GM19452 (cell line): ENCODE measurements around the gene IL4R.
"Not testable (repeated sequence)": the region's sequence is repeated elsewhere in the genome, so short reads cannot be mapped to it uniquely, and the experiment has no call there.

Experiments used
- ATAC-seq: cut with Tn5 transposase; IDR thresholded peaks from one replicate; pipeline ENCODE4 v1.9.1; 2021; ENCODE audit not compliant: unreplicated experiment

IL4R gene

DNA sequence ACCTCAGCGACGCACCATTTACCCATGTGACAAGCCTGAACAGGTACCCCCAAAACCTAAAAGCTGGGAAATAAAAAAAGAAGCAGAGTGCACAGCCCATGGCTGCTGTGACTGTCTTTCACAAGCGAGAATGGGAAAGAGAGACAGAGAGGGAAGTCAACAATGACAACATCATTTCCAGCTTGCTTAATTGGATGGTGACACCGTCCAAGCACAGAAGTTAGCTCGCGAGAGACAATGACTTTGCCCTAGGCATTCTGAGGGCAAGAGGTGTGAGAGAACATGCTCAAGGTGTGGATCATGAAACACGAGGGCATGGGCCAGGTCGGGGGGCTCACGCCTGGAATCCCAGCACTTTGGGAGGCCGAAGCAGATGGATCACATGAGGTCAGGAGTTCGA, 25.9 kb upstream of the IL4R start:
- no peak for ATAC-seq

DNA sequence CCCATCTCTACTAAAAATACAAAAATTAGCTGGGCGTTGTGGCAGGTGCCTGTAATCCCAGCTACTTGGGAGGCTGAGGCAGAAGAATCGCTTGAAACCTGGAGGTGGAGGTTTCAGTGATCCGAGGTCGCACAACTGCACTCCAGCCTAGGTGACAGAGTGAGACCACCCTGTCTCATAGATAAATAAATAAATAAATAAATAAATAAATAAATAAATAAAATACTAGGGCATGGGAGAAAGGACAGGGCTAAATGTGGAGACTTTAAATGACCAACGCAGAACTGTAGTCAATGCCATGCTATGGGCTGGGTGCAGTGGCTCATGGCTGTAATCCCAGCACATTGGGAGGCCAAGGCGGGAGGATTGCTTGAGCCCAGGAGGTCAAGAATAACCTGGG, 25.5 kb upstream of the IL4R start:
- ATAC-seq = not testable (repeated sequence)

DNA sequence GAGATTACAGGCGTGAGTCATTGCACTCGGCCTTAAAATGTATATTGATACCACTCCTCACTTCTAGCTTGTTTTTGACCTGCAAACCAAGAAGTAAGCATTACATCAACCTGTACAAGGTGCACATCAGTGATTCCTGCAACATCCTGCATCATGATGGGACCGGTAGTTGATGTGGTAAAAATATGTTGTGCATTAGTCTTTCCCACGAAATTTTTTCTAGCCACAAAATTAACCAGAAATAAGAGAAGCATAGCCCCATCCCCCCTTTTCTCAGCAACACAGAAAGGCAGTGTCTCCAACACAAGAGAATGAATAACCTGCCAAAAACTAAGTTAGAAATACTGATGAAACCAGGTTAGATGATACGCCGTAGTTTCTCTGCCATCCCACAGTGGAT, 24.1 kb upstream of the IL4R start:
- no peak for ATAC-seq

DNA sequence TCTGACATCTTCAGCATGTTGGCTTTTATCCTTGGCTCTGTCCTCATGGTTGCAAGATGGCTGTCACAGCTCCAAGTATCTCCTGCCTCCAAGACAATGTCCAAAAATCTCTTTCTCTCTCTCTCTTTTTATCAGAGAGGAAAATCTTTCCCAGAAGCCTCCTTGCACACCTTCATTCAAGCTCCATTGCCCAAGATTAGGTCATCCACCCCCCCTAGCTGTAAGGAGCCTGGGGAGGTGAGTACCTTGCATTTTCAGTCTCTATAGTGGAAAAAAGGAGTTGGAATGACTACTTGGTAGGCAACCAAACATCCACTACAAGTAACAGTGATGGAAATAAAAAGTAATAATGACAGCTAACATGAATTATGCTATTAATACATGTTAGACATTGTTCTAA, 23.2 kb upstream of the IL4R start:
- ATAC-seq = no peak

DNA sequence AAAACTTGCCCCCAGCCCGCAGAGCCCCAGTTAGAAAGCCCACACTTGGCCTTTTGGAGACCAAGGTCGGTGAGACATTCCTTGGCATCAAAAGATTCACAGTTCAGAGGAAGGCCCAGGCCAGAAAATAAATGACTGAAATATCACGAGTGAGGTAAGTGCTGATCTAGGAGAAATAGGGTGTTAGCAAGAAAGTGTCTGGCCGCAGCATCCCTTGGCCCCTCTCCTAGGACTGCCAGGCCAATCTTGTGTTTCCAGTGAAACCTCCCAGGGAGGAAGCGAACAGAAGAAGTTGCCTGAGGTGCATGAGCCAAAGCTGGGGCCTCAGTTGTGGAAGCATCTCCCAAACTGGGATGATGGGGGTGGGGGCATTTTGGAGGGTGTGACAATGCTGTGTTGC, 22.7 kb upstream of the IL4R start:
- ATAC-seq = no peak

DNA sequence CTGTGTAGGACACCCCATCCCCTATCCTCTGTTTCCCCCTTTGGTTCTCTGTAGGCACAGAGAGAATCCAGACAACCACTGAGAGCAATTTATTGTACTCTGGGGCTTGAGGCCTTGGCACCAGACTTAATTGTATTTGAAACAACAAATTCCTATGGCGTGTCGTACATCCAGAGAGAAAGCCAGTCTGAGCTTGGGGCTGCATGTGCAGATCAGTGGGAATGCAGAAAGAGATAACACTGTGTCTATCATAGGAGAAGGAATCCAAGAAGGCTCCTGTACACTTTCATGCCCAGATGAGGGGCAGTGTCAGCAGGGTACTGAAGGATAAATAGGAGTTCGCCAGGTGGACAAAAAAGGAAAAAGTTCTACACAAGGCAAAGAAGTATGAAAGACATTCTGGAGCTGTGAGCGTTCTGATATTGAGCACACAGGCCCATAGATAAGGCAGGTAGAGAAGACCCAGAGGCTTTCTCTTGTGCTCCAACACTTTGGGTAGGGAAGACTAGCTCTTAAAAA, 22.0 kb upstream of the IL4R start:
- ATAC-seq = no peak

DNA sequence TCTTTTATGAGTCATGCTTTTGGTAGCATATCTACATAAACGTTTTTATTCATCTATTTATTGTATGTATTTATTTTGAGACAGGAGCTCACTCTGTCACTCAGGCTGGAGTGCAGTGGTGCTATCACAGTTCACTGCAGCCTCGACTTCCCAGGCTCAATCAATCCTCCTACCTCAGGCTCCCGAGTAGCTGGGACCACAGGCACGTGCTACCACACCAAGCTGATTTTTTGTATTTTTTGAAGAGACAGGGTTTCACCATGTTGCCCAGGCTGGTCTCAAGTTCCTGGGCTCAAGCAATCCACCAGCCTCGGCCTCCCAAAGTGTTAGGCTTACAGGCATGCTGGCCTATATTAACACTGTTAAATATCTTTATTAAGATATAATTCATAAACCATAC, 20.4 kb upstream of the IL4R start:
- ATAC-seq = no peak

DNA sequence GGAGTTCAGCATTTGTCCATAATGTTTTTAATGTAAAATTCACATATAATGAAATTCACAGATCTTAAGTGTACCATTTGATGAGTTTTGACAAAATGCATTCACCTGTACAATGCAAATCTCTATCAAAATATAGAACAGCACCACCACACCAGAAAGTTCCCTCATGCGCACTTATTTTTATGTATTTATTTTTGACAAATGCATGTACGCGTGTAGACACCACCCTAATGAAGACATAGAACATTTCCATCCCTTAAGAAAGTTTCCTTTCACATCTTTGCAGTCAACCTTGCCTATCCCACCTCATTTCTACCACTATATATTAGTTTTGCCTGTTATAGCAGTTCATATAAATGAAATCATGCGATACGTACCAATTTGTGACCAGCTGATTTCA, 15.6 kb upstream of the IL4R start:
- no peak for ATAC-seq

DNA sequence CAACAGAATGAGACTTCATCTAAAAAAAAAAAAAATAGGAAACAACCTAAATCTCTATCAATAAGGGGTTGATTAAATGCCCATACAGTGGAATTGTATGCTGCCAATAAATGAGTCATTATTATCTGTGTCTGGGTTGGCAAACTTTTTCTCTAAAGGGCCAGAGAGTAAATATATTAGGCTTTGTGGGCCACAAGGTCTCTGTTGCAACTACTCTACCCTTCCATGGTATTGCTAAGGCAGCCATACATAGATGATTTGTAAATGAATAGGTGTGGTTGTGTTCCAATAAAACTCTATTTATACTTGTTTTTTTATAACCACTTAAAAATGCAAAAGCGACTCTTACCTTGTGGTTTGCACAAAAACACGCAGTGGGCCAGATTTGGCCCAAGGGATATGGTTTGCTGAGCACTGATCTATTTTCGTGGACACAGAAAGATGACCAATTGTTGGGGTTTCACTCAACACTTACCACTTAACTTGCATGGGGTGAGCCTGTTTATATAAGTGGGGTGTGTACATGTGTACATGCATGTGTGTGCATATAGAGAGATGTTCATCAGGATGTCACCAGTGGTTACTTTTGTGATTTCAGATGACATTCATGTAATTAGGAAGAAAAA, 12.4 kb upstream of the IL4R start:
- peak; percentile 65 for ATAC-seq

DNA sequence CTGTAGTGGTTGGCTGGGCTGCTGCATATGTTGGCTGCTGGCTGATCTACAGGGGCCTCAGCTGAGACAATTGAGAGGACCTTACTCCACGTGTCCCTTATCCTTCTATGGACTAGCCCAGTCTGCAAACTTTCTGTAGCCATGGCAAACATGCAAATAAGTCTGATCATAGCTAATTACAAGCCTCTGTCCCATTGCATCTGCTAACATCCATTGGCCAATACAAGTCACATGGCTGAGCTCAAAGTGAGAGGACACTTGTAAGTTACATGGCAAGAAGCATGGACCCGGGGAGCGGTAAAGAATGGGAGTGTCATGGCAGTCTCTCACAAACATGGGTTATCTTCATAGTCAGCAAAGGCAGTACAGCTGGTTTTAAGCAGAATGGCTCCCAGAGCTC, 11.6 kb upstream of the IL4R start:
- ATAC-seq = no peak

DNA sequence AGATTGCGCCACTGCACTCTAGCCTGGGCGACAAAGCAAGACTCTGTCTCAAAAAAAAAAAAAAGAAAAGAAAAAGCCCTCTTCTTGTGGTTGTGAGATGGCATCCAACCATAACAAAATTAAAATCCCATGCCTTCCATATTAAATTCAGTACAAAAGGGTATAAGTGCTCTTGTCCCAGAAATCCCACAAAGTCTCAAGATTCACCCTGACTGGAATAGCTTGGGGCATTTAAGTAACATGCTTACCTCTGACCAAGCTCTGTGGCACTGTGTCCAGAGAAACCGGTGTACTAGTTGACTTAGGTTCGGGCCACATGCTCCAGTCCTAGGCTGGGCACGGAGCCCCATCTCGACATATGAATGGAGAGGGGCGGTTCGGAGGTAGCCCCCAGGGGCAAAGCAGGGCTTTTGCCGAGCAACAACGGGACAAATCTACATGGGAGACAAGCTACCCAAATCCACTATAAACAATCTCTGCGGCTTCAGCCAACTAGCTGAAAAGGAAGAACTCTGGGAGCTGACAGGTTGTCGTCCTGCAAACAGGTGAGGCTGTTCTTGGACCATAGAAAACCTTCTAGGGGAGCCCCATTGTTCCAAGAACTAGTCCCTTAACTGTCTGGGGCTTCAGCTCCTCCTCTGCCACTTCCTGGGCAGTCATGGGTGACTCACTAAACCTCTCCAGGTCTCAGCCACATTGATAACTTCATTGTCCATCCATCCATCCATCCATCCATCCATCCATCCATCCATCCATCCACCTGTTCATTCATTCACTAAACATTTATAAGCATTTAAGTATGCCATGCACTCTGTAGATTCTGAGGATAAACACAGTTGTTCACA, 10.3 kb upstream of the IL4R start:
- ATAC-seq = no peak

DNA sequence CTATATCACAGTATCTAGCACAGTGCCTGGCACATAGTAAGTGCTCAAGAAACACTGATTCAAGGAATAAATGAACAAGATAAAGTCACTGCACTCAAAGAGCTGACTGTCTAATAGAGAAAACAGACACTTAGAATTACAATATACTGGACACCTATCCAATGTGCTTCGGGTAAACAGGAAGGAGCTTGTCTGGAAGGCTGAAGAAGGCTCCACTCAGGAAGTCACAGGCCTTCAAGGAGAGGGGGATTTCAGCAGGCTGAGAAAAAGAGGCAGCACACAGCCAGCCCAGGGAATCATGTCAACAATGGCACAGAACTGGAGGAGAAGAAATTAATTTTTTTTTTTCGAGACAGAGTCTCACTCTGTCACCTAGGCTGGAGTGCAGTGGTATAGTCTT, 9.7 kb upstream of the IL4R start:
- no peak for ATAC-seq

DNA sequence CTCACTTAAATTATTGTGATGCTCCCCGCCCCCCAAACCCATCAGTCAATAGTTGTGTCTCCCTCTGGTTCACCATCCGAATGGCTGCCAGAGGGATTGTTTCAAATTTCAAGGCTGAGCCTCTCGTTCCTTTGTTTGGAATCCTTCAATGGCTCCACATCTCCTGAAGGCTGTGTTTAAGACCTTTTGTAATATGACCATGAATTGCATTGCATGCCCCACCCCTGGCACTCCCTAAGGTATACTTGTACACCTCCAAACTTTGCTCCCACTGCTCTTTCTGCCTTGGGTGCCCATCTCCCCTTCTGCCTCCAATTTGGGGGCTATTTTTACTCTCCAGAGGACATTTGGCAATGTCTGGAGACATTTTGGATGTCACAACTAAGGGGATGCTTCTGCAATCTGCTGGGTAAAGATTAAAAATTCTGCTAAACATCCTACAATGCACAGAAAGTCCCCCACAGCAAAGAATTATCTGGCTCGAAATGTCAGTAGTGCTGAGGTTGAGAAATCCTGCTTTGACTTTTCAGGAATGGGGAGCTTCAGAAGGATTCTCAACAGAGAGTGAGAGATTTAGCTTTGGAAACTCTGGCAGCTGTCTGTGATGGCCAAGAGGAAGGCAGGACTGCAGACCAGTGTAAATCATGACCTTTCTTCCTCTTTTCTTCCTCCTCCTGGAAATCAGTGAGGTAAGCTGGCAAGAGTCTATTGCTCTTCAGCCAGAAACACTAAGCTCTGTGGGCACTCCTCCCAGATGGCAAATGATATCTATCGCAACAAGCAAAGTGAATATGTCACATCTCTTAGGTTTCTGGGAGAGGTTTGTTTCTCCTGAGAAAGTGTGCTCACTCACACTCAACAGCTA, 8.7 kb upstream of the IL4R start:
- no peak for ATAC-seq

DNA sequence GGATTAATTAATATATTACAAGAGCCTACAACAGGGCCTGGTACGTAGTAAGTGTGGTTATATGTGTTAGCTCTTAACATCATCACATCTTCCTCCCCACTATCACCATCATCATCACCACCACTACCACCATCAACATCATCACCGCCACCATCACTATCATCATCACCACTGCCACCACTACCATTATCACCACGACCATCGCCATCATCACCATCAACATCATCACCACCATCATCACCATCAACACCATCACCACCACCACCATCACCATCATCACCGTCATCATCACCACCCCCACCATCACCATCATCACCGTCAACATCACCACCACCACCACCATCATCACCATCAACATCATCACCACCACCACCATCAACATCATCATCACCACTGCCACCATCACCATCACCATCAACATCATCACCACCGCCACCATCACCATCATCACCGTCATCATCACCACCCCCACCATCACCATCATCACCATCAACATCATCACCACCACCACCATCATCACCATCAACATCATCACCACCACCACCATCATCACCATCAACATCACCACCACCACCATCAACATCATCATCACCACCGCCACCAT, 7.8 kb upstream of the IL4R start:
- ATAC-seq = no peak

DNA sequence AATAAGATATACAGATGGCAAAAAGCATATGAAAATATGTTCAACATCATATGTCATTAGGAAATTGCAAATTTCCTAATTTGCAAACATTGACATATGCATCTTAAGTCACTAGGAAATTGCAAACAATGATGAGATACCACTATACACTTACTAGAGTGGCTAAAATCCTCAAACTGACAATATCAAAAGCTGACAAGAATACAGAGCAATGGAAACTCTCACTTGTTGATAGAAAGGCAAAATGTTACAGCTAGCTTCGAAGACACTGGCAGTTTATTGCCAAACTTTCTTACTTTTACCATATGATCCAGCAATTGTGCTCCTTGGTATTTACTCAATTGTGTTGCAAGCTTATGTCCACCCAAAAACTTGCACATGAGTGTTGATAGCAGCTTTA, 5.0 kb upstream of the IL4R start:
- ATAC-seq = no peak

DNA sequence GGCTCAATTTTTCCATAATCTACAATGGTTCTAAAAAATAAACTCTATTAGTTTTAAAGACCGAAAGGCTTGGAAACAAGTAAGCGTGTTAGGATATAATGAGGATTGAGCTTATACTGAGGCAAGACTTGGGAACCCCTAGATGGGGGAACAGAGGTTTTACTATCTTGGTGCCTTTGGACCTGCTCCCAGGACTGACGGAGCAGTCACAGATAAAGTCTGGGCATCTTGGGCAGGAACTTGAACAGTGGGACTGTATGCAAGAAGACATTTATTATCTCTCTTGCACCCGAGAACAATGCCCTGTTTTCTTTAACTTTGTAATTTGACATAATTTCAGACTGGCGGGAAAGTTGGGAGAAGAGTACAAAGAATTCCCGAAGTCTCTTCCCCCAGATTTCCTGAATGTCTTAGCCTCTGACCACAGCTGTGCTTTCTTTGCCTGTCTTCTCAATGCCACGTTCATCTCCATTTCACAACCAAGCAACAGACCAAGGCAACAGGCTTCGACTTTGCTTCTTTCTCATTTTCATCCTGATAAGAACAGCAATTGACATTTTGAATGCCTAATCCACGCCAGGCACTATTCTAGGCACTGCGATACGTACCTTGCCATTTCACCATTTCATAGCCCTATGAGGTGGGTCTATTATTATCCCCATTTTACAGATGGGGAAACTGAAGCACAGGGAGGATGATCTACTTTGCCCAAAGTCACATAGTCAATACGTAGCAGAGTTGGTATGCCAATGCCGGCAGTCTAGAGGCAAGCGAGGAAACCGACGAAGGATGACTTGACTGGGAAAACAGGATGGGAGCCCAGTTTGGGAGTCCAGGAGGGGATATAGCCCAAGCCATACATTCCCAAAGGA, 3.0 kb upstream of the IL4R start:
- ATAC-seq = no peak

DNA sequence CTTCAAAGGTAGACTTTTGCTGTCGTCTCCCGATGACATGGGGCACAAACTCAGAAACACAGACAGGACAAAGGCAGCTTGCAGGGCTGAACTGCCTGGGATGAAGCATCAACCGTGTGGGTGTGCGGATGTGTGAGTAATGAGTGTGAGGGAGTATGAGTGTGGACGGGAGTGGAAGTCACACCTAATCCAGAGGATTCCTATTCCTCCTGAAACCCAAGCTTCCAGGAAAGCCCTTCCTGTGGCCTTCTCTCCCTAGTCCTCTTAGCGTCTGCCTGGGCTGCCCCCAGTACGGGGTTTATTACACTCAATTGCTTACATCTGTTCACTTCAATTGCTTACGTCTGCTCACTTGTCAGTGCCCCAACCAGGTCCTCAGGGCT, 2.3 kb upstream of the IL4R start:
- no peak for ATAC-seq

DNA sequence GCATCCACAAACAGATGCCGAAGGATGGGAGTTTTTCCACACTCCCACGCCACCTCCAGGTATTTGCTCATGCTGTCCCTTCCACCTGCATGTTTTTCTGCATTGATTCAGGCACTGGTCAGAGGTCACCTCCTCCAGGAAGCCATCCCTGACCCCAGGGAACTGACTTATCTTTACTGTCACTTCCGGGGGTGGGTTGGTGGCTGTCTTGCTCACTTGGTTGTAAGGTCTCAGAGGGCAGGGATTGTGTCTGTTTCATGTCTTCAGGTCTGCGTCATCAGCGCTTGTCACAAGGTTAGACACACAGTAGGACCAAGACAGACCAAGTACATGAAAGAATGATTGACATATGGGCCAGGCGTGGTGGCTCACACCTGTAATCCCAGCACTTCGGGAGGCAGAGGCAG, 1.9 kb upstream of the IL4R start:
- no peak for ATAC-seq

DNA sequence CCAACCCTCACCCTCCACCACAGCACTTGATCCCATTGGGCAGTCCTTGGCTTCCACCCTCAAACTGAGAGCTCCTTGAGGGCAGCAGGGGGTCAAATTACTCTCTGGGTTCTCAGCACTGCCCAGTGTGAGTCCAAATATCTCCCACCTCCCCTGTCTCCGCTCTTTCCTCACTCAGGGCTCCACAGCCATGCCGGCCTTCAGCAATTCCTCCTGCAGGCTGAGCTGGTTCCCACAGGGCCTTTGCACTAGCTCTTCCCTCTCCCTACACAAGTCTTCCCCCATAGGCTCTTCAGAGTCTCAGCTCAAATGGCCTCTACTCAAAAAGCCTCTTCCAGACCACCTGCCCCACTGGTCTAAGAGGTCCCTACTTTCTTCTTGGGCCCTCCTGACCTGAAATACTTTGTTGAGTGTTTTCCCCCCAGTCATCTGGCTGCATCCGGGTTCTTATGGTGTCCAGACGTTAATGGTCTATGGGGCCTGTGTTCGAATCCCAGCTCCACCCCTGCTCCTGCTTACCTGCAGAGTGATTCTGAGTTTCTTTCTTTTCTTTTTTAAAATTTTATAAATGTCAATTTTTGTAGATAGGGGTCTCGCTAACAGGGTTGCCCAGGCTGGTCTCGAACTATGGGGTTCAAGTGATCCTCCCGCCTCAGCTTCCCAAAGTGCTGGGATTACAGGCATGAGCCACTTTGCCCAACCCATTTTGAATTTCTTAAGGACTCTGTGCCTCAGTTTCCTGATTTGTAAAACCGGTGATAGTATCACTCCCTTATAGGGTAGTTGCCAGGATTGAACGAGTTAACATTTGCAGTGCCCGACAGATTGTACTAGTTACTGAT, 973 bp upstream of the IL4R start:
- no peak for ATAC-seq
